ENCODE measurements around the gene DNAH11. TPM values are rescaled to one million over a fixed set of nuclear protein-coding genes. Genes with fewer than 3 reads are reported as not detected.

Gene DNAH11
- total RNA-seq, 1 experiment from 2014 or later: 0.54 TPM

DNA sequence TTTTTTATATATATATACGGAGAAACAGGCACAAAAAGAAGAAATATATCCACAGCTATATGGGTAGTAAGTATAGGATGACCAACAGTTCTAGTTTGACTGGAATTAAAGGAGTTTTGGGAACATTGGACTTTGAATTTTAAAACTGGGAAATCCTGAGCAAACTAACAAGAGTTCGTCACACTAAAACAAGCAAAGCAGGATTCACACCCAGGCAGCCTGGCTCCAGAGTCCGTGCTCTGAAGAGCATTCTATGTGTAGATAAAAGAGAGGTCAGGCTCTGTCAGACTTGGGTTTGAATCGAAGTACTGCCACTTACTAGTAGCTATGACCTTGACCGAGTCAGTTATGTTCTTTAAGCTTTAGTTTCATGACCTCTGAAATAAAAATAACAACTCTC, 191.0 kb downstream of the DNAH11 start:
- intact Hi-C loops (cut with micrococcal nuclease; ENCODE audit: unreplicated experiment): no loop called here
- Histone ChIP-seq H3K4me3 (ENCODE audit: low read depth, low read length, poor library complexity, severe bottlenecking) (no peak overlapping the region), H3K4me1 (ENCODE audit: insufficient read depth, low read length, poor library complexity, severe bottlenecking) (no peaks in the 10 kb centered on the region), H3K9me3 (ENCODE audit: low read depth, low read length, poor library complexity, severe bottlenecking) (no peaks in the 10 kb centered on the region), H3K27me3 (replicated peaks; ENCODE audit: insufficient read depth, low read depth, low read length, poor library complexity) (peaks cover 35% of the 10 kb centered on the region), H3K36me3 (ENCODE audit: insufficient read depth, low read length, poor library complexity, severe bottlenecking) (no peaks in the 10 kb centered on the region), H3K27ac (ENCODE audit: low read depth, low read length, poor library complexity, severe bottlenecking) (no peak overlapping the region)
- no peak for DNase-seq (ENCODE audit: low spot score)
- BruUV-seq (replicated peaks): no TSS peak
- ChIA-PET POLR2A (ENCODE audit: low non-redundant PET) (no interaction called here), CTCF (no interaction called here)
- TF ChIP-seq EZH2 (IDR thresholded peaks at IDR 0.05; ENCODE audit: borderline replicate concordance, low read depth, low read length, poor library complexity, severe bottlenecking): no peak
- TF ChIP-seq, protein P1, sequence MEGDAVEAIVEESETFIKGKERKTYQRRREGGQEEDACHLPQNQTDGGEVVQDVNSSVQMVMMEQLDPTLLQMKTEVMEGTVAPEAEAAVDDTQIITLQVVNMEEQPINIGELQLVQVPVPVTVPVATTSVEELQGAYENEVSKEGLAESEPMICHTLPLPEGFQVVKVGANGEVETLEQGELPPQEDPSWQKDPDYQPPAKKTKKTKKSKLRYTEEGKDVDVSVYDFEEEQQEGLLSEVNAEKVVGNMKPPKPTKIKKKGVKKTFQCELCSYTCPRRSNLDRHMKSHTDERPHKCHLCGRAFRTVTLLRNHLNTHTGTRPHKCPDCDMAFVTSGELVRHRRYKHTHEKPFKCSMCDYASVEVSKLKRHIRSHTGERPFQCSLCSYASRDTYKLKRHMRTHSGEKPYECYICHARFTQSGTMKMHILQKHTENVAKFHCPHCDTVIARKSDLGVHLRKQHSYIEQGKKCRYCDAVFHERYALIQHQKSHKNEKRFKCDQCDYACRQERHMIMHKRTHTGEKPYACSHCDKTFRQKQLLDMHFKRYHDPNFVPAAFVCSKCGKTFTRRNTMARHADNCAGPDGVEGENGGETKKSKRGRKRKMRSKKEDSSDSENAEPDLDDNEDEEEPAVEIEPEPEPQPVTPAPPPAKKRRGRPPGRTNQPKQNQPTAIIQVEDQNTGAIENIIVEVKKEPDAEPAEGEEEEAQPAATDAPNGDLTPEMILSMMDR (conservative IDR thresholded peaks at IDR 0.05; ENCODE audit: low read depth, low read length): no peak

DNA sequence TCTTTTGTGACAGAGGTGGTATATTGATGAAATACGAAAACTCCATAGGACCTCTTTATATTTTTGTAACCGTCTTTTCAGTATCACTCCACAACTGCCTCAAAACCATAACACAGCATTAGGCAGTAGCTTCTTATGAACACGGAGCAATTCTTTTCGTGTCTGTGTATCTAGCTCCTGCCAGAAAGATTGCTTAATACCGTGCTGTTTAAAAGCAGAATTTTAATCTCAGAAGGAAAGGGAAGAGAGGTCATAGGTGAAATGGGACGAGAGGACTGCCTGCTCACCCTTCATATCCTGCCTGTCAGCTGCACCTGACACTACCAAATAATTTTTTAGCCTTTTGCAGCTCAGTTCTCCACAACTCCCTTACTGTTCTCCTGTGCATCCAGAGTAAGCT, 200.7 kb downstream of the DNAH11 start:
- no TSS peak for BruUV-seq (replicated peaks)
- TF ChIP-seq, protein P1 (conservative IDR thresholded peaks at IDR 0.05; ENCODE audit: low read depth, low read length): no peak
- TF ChIP-seq EZH2 (IDR thresholded peaks at IDR 0.05; ENCODE audit: borderline replicate concordance, low read depth, low read length, poor library complexity, severe bottlenecking): no peak
- H3K9me3 ChIP-seq (ENCODE audit: low read depth, low read length, poor library complexity, severe bottlenecking): no peaks in the 10 kb centered on the region
- intact Hi-C loops (cut with micrococcal nuclease; ENCODE audit: unreplicated experiment): no loop called here
- no peaks in the 10 kb centered on the region for H3K36me3 ChIP-seq (ENCODE audit: insufficient read depth, low read length, poor library complexity, severe bottlenecking)
- DNase-seq (ENCODE audit: low spot score): no peak
- H3K27me3 ChIP-seq (replicated peaks; ENCODE audit: insufficient read depth, low read depth, low read length, poor library complexity): peaks cover 53% of the 10 kb centered on the region
- no peak overlapping the region for H3K4me3 ChIP-seq (ENCODE audit: low read depth, low read length, poor library complexity, severe bottlenecking)
- H3K27ac ChIP-seq (ENCODE audit: low read depth, low read length, poor library complexity, severe bottlenecking): no peak overlapping the region
- ChIA-PET POLR2A (ENCODE audit: low non-redundant PET) (no interaction called here), CTCF (no interaction called here)
- H3K4me1 ChIP-seq (ENCODE audit: insufficient read depth, low read length, poor library complexity, severe bottlenecking): no peaks in the 10 kb centered on the region

DNA sequence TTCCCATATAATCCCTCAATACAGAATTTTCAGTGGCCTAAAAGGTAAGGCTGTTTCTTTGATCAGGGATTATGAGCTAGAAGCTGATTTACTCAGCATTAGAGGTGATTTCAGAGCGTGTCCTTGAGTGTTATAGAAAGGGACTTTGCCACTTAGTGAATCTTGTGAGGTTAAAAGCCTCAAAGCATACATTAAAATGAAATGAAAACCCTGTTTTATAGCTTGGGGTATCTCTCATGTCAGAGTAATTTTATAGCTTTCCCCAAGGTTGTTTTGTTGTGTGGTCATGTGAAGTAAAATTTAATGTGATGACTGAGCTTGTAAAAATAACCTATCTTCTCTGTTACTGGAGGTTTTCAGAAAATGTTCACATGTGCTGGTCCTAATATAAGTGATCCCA, 204.1 kb downstream of the DNAH11 start:
- BruUV-seq (replicated peaks): no TSS peak
- no peak for DNase-seq (ENCODE audit: low spot score)
- Histone ChIP-seq H3K4me3 (ENCODE audit: low read depth, low read length, poor library complexity, severe bottlenecking) (no peak overlapping the region), H3K27me3 (replicated peaks; ENCODE audit: insufficient read depth, low read depth, low read length, poor library complexity) (peaks cover 56% of the 10 kb centered on the region), H3K36me3 (ENCODE audit: insufficient read depth, low read length, poor library complexity, severe bottlenecking) (no peaks in the 10 kb centered on the region), H3K27ac (ENCODE audit: low read depth, low read length, poor library complexity, severe bottlenecking) (no peak overlapping the region), H3K9me3 (ENCODE audit: low read depth, low read length, poor library complexity, severe bottlenecking) (no peaks in the 10 kb centered on the region), H3K4me1 (ENCODE audit: insufficient read depth, low read length, poor library complexity, severe bottlenecking) (no peaks in the 10 kb centered on the region)
- ChIA-PET CTCF (no interaction called here), POLR2A (ENCODE audit: low non-redundant PET) (no interaction called here)
- intact Hi-C loops (cut with micrococcal nuclease; ENCODE audit: unreplicated experiment): no loop called here
- TF ChIP-seq, protein P1 (conservative IDR thresholded peaks at IDR 0.05; ENCODE audit: low read depth, low read length): no peak
- TF ChIP-seq EZH2 (IDR thresholded peaks at IDR 0.05; ENCODE audit: borderline replicate concordance, low read depth, low read length, poor library complexity, severe bottlenecking): no peak
